ENCODE measurements around the gene SART3.
A peak's percentile ranks its signal among the peaks of the same experiment; 100 is the strongest.
"Not testable (repeated sequence)": the region's sequence is repeated elsewhere in the genome, so short reads cannot be mapped to it uniquely, and the experiment has no call there.

The SART3 gene

GRCh38 chr12:108514468-108514972 lies 46.5 kb downstream of the SART3 start:
- peaks cover 21% of the 10 kb centered on the region for H3K4me1 Mint-ChIP-seq
- no peaks in the 10 kb centered on the region for H3K27me3 Mint-ChIP-seq
- H3K9me3 Mint-ChIP-seq = no peaks in the 10 kb centered on the region
- no peaks in the 10 kb centered on the region for H3K36me3 Mint-ChIP-seq
- H3K4me3 Mint-ChIP-seq = peak overlapping the region; percentile 90
- H3K27ac Mint-ChIP-seq = peak overlapping the region; percentile 95

- Mint-ChIP-seq H3K27ac (no peak overlapping the region), H3K4me3 (peak overlapping the region; percentile 26)
Observed at GRCh38 chr12:108511633-108512540, 49.1 kb downstream of the SART3 start.

DNA sequence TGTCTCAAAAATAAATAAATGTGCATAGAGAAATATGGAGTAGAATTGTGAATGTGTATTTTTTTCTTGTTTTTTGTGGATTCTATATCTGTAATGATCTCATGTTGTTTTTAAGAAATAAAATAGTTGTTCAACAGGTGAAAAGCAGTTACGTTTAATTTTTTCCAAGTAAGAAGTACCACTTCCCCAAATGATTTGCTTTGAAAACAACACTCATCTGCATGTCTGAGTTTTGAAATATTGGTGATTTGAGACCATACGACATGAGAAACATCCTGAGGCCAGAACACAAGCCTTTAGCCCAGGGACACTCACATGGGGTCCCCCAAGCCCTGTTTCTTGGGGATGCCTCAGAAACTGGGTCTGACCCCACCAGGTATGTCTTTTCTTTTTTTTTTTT lies 50.1 kb downstream of the SART3 start:
- Mint-ChIP-seq H3K9me3 (no peaks in the 10 kb centered on the region), H3K36me3 (no peaks in the 10 kb centered on the region), H3K4me3 (no peak overlapping the region), H3K27ac (no peak overlapping the region), H3K27me3 (no peaks in the 10 kb centered on the region), H3K4me1 (peaks cover 9% of the 10 kb centered on the region)

More at GRCh38 chr12:108511633-108512540, 49.1 kb downstream of the SART3 start:
- no peaks in the 10 kb centered on the region for H3K27me3 Mint-ChIP-seq
- no peaks in the 10 kb centered on the region for H3K9me3 Mint-ChIP-seq
- H3K4me1 Mint-ChIP-seq = peaks cover 20% of the 10 kb centered on the region
- no peaks in the 10 kb centered on the region for H3K36me3 Mint-ChIP-seq

GRCh38 chr12:108509806-108510205 lies 51.2 kb downstream of the SART3 start:
- Mint-ChIP-seq H3K36me3 (no peaks in the 10 kb centered on the region), H3K27ac (no peak overlapping the region), H3K27me3 (peaks cover under 1% of the 10 kb centered on the region), H3K9me3 (no peaks in the 10 kb centered on the region), H3K4me3 (no peak overlapping the region), H3K4me1 (peaks cover 8% of the 10 kb centered on the region)

GRCh38 chr12:108507971-108508642 lies 52.9 kb downstream of the SART3 start:
- H3K27me3 Mint-ChIP-seq = peaks cover 8% of the 10 kb centered on the region
- H3K27ac Mint-ChIP-seq = no peak overlapping the region
- H3K4me3 Mint-ChIP-seq = no peak overlapping the region
- H3K9me3 Mint-ChIP-seq = peaks cover 2% of the 10 kb centered on the region
- peaks cover 8% of the 10 kb centered on the region for H3K4me1 Mint-ChIP-seq
- peaks cover 4% of the 10 kb centered on the region for H3K36me3 Mint-ChIP-seq

DNA sequence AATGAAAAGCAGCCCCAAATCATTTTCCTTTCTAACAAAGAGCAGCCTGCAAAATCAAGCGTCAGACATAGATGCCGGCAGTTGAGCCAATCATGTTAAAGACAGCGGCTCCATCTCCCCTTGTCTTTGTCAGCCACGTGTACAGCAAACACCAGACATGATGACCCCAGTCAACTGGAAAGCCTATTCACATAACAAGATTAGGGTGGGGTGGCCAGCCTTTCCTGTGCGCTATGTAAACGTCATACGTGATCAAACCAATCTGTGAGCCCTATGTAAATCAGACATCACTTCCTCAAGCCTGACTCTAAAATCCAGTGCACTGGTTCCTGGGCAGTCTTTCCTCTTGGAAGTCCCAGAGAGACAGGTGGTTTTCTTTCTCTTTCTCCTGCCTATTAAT lies 55.8 kb downstream of the SART3 start:
- Mint-ChIP-seq H3K36me3 (peaks cover 5% of the 10 kb centered on the region), H3K9me3 (peaks cover 13% of the 10 kb centered on the region), H3K27me3 (peaks cover 11% of the 10 kb centered on the region), H3K27ac (no peak overlapping the region), H3K4me1 (no peaks in the 10 kb centered on the region), H3K4me3 (no peak overlapping the region)

- H3K27ac Mint-ChIP-seq = no peak overlapping the region
- H3K4me1 Mint-ChIP-seq = no peaks in the 10 kb centered on the region
- peaks cover 5% of the 10 kb centered on the region for H3K36me3 Mint-ChIP-seq
- H3K9me3 Mint-ChIP-seq = peaks cover 13% of the 10 kb centered on the region
- no peak overlapping the region for H3K4me3 Mint-ChIP-seq
- peaks cover 16% of the 10 kb centered on the region for H3K27me3 Mint-ChIP-seq
Observed at GRCh38 chr12:108502922-108503321, 58.1 kb downstream of the SART3 start.

- Mint-ChIP-seq H3K27me3 (peaks cover 28% of the 10 kb centered on the region), H3K4me1 (no peaks in the 10 kb centered on the region), H3K4me3 (no peak overlapping the region), H3K9me3 (peaks cover 12% of the 10 kb centered on the region), H3K27ac (no peak overlapping the region), H3K36me3 (peaks cover 1% of the 10 kb centered on the region)
Observed at GRCh38 chr12:108498136-108498535, 62.8 kb downstream of the SART3 start.

GRCh38 chr12:108495823-108496579 lies 65.0 kb downstream of the SART3 start:
- no peak overlapping the region for H3K4me3 Mint-ChIP-seq
- no peaks in the 10 kb centered on the region for H3K4me1 Mint-ChIP-seq
- no peaks in the 10 kb centered on the region for H3K36me3 Mint-ChIP-seq
- no peak overlapping the region for H3K27ac Mint-ChIP-seq
- H3K9me3 Mint-ChIP-seq = no peaks in the 10 kb centered on the region
- H3K27me3 Mint-ChIP-seq = peaks cover 27% of the 10 kb centered on the region

- H3K36me3 Mint-ChIP-seq = no peaks in the 10 kb centered on the region
- H3K27ac Mint-ChIP-seq = no peak overlapping the region
- H3K9me3 Mint-ChIP-seq = no peaks in the 10 kb centered on the region
- no peak overlapping the region for H3K4me3 Mint-ChIP-seq
- H3K4me1 Mint-ChIP-seq = no peaks in the 10 kb centered on the region
- H3K27me3 Mint-ChIP-seq = peaks cover 27% of the 10 kb centered on the region
Observed at GRCh38 chr12:108495054-108495453, 65.9 kb downstream of the SART3 start.

- Mint-ChIP-seq H3K4me1 (no peaks in the 10 kb centered on the region), H3K4me3 (no peak overlapping the region), H3K27ac (no peak overlapping the region), H3K9me3 (peaks cover 5% of the 10 kb centered on the region), H3K27me3 (peaks cover 37% of the 10 kb centered on the region), H3K36me3 (peaks cover 4% of the 10 kb centered on the region)
Observed at GRCh38 chr12:108491256-108491655, 69.7 kb downstream of the SART3 start.

DNA sequence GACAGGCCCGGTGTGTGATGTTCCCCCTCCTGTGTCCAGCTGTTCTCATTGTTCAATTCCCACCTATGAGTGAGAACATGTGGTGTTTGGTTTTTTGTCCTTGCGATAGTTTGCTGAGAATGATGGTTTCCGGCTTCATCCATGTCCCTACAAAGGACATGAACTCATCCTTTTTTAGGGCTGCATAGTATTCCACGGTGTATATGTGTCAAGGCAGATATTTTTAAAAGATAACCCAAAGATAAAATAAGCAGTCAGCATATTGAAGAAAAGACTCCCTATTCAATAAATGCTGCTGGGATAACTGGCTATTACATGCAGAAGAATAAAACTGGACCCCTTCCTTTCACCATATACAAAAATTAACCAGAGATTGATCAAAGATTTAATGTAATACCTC lies 73.9 kb downstream of the SART3 start:
- peaks cover 26% of the 10 kb centered on the region for H3K27me3 Mint-ChIP-seq
- not testable (repeated sequence) for H3K4me1 Mint-ChIP-seq, H3K36me3 Mint-ChIP-seq, H3K4me3 Mint-ChIP-seq, H3K9me3 Mint-ChIP-seq, H3K27ac Mint-ChIP-seq

DNA sequence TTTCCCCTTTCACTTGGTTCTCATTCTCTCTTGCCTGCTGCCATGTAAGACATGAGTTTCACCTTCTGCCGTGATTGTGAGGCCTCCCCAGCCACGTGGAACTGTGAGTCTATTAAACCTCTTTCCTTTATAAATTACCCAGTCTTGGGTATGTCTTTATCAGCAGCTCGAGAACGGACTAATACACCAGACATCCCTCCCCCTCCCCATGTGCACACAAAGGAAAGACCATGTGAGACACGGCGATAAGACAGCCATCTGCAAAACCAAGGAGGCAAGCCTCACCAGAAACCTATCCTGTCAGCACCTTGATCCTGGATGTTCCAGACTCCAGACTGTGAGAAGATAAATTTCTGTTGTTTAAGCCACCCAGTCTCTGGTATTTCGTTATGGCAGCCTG lies 75.6 kb downstream of the SART3 start:
- not testable (repeated sequence) for H3K27ac Mint-ChIP-seq

GRCh38 chr12:108484845-108485244 lies 76.1 kb downstream of the SART3 start:
- H3K27me3 Mint-ChIP-seq = peaks cover 32% of the 10 kb centered on the region

More for the DNA sequence above, 75.6 kb downstream of the SART3 start:
- not testable (repeated sequence) for H3K9me3 Mint-ChIP-seq, H3K4me3 Mint-ChIP-seq, H3K4me1 Mint-ChIP-seq, H3K36me3 Mint-ChIP-seq
- peaks cover 32% of the 10 kb centered on the region for H3K27me3 Mint-ChIP-seq

DNA sequence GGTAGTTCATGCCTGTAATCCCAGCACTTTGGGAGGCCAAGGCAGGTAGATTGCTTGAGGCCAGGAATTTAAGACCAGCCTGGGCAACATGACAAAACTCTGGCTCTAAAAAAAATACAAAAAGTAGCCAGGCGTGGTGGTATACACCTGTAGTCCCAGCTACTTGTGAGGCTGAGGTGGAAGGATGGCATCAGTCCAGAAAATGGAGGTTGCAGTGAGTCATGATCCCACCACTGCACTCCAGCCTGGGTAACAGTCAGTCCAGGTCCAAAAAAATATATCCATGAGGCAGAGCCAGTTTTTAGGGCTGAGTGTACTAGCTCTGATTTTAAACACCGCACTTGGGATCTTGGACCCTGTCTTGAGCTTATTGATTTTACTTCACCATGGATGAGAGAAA lies 76.5 kb downstream of the SART3 start:
- peaks cover 32% of the 10 kb centered on the region for H3K27me3 Mint-ChIP-seq

More at GRCh38 chr12:108484845-108485244, 76.1 kb downstream of the SART3 start:
- Mint-ChIP-seq H3K4me1 (no peaks in the 10 kb centered on the region), H3K9me3 (peaks cover 5% of the 10 kb centered on the region), H3K4me3 (no peak overlapping the region), H3K27ac (no peak overlapping the region), H3K36me3 (peaks cover 4% of the 10 kb centered on the region)

More for the DNA sequence above, 76.5 kb downstream of the SART3 start:
- peaks cover 5% of the 10 kb centered on the region for H3K9me3 Mint-ChIP-seq
- no peak overlapping the region for H3K4me3 Mint-ChIP-seq
- H3K27ac Mint-ChIP-seq = peak overlapping the region; percentile 41
- H3K36me3 Mint-ChIP-seq = peaks cover 4% of the 10 kb centered on the region
- no peaks in the 10 kb centered on the region for H3K4me1 Mint-ChIP-seq
